PFSK-1 (cell line): ENCODE measurements around the gene MSRB1.
A peak's percentile ranks its signal among the peaks of the same experiment; 100 is the strongest.

Experiments
- FOXP2 ChIP-seq: optimal IDR thresholded peaks from 2 replicates; pipeline ENCODE3; 2011; ENCODE audit warnings: borderline replicate concordance, control low read depth, inconsistent platforms; ENCODE audit not compliant: insufficient read depth; ENCODE audit errors: extremely low read length, extremely low read depth
- POLR2AphosphoS5 ChIP-seq: IDR thresholded peaks from 2 replicates; pipeline ENCODE4 v1.6.1; 2012; ENCODE audit warnings: low read depth, mild to moderate bottlenecking, control low read depth, low read length, moderate library complexity
- REST ChIP-seq, 2 experiments: IDR thresholded peaks; 2 replicates each; pipeline versions ENCODE4 v1.6.1 to v1.8.0; 2011 to 2012; ENCODE audit warnings: low read depth in 2 of 2, low read length in 2 of 2, control low read depth in 1 of 2, inconsistent platforms in 1 of 2, mild to moderate bottlenecking in 1 of 2, moderate library complexity in 1 of 2; ENCODE audit not compliant: insufficient read depth in 1 of 2
- SIN3A ChIP-seq: IDR thresholded peaks from 2 replicates; pipeline ENCODE4 v1.6.1; 2012; ENCODE audit warnings: mild to moderate bottlenecking, low read length, moderate library complexity, borderline replicate concordance; ENCODE audit not compliant: insufficient read depth
- TAF1 ChIP-seq: IDR thresholded peaks from 2 replicates; pipeline ENCODE4 v1.6.1; 2012; ENCODE audit warnings: low read length, control low read depth, borderline replicate concordance; ENCODE audit not compliant: insufficient read depth

The MSRB1 gene

GRCh38 chr16:1962161-1963153 lies 19.5 kb upstream of the MSRB1 start:
- 0 out of 2 replicates have a peak, but pooled peaks have one; percentile 34 for TF ChIP-seq POLR2AphosphoS5

- TF ChIP-seq REST (IDR thresholded peaks at IDR 0.05; ENCODE audit: insufficient read depth in 1 of 2, low read depth in 2 of 2, low read length in 2 of 2) (no peak), POLR2AphosphoS5 (peak; percentile 61; the same call in 1 of the 2 replicates)
These were observed 18.7 kb upstream of the MSRB1 start for GRCh38 chr16:1961651-1962067.

- TF ChIP-seq FOXP2: no peak
- TF ChIP-seq REST (IDR thresholded peaks at IDR 0.05; ENCODE audit: insufficient read depth in 1 of 2, low read depth in 2 of 2, low read length in 2 of 2): 0 out of 4 replicates have a peak, but pooled peaks of 1 of the 2 experiments have one; percentile 12
- 0 out of 2 replicates have a peak, but pooled peaks have one; percentile 40 for TF ChIP-seq TAF1
- TF ChIP-seq POLR2AphosphoS5: peak; percentile 84
- peak; percentile 92; the same call in 1 of the 2 replicates for TF ChIP-seq SIN3A
These were observed 17.9 kb upstream of the MSRB1 start for GRCh38 chr16:1960665-1961630.

- TF ChIP-seq REST (IDR thresholded peaks at IDR 0.05; ENCODE audit: insufficient read depth in 1 of 2, low read depth in 2 of 2, low read length in 2 of 2) (peak; percentile 21 to 36; a peak in 1 of 4 replicates), POLR2AphosphoS5 (peak; percentile 89), TAF1 (peak; percentile 86), SIN3A (no peak), FOXP2 (no peak)
These were observed 16.5 kb upstream of the MSRB1 start, which contains the start of gene NDUFB10 for GRCh38 chr16:1959269-1960039. NDUFB10 (plus strand) TSS chr16:1959538; CDS start chr16:1959625, 87 bp downstream.
